AG04450 (cell line): ENCODE results near the gene LSM3. TPM values are rescaled to one million over a fixed set of nuclear protein-coding genes. Genes with fewer than 3 reads are reported as not detected.

Experiments used
- CTCF ChIA-PET: fragments of 300-600, 350-600 bp; formaldehyde crosslinking; extraction: SDS; loops from one replicate; lab custom pipeline; 2022; ENCODE audit warnings: antibody characterized with exemption, inconsistent platforms; lab: Charles Lee
- POLR2A ChIA-PET: fragments of 350-600 bp; formaldehyde crosslinking; extraction: SDS; loops from one replicate; lab custom pipeline; 2021; ENCODE audit warnings: antibody characterized with exemption, inconsistent platforms; lab: Yijun Ruan, JAX
- DNase-seq: peaks from one replicate; pipeline ENCODE4 v3.0.0-alpha.2; 2011; ENCODE audit warnings: low read depth, low spot score
- H3K27ac ChIP-seq: one replicate; pipeline ENCODE4 v1.5.1; 2012; ENCODE audit warnings: low read depth, low read length, control low read depth
- H3K27me3 ChIP-seq: one replicate; pipeline ENCODE4 v1.6.0; 2012; ENCODE audit warnings: low read length; ENCODE audit not compliant: control insufficient read depth, insufficient read depth
- H3K4me3 ChIP-seq: 2 replicates; pipeline ENCODE4 v1.5.1; 2011; ENCODE audit warnings: mild to moderate bottlenecking, low read depth, low read length, control low read depth
- H3K9me3 ChIP-seq: 2 replicates; pipeline ENCODE4 v1.5.1; 2012; ENCODE audit warnings: low read length; ENCODE audit not compliant: control insufficient read depth, insufficient read depth
- polyA plus RNA-seq: library from polyadenylated mRNA; depleted of rRNA; stranded (reverse); fragments of >200 nt; gene quantifications from 2 replicates; pipeline ENCODE4 v1.2.3, GENCODE V29; 2011; rRNA removed
- TF ChIP-seq, protein P1 (sequence below): IDR thresholded peaks from 2 replicates; pipeline ENCODE4 v1.5.1; 2011; ENCODE audit warnings: low read depth, low read length, control low read depth, inconsistent platforms

LSM3 gene
- polyA plus RNA-seq, 1 experiment = 11.9 TPM

GRCh38 chr3:14245822-14246221 lies 67.2 kb downstream of the LSM3 start:
- ChIA-PET POLR2A (interaction anchor here (0.9 to 1.4 kb wide), 4 partner anchors 10 to 36 kb away, joined by 3 to 8 read pairs (median 4); no protein-coding TSS in a partner anchor), CTCF (interaction anchor here (1.2 to 1.6 kb wide), 2 partner anchors 15 to 42 kb away, joined by 8 to 9 read pairs; no protein-coding TSS in a partner anchor)
- DNase-seq = no peak
- TF ChIP-seq, protein P1, sequence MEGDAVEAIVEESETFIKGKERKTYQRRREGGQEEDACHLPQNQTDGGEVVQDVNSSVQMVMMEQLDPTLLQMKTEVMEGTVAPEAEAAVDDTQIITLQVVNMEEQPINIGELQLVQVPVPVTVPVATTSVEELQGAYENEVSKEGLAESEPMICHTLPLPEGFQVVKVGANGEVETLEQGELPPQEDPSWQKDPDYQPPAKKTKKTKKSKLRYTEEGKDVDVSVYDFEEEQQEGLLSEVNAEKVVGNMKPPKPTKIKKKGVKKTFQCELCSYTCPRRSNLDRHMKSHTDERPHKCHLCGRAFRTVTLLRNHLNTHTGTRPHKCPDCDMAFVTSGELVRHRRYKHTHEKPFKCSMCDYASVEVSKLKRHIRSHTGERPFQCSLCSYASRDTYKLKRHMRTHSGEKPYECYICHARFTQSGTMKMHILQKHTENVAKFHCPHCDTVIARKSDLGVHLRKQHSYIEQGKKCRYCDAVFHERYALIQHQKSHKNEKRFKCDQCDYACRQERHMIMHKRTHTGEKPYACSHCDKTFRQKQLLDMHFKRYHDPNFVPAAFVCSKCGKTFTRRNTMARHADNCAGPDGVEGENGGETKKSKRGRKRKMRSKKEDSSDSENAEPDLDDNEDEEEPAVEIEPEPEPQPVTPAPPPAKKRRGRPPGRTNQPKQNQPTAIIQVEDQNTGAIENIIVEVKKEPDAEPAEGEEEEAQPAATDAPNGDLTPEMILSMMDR = no peak
- no peaks in the 10 kb centered on the region for H3K27me3 ChIP-seq
- H3K4me3 ChIP-seq = no peak overlapping the region
- peaks cover 11% of the 10 kb centered on the region for H3K9me3 ChIP-seq
- peak overlapping the region; percentile 21 for H3K27ac ChIP-seq

DNA sequence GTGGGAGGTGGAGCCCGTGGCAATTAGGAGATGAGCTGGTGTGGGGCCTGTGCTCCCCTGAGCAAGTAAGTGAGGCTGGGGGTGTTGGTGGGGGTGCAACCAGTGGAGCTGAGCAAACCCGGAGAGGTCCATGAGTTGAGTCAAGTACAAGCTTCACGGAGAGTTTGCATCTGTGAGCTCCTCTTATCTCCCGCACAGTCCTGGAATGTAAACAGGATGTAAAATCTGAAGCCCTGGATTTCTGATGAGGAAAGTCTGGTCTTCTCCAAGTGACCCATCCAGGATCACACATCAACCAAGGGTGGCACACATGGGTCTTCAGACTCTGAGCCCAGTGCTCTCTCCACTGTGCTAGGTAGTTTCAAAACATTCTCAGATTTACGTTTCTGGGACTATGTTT lies 67.8 kb downstream of the LSM3 start:
- TF ChIP-seq, protein P1 = no peak
- CTCF ChIA-PET = interaction anchor here (1.2 to 1.6 kb wide), 2 partner anchors 14 to 43 kb away, joined by 8 to 9 read pairs; no protein-coding TSS in a partner anchor
- POLR2A ChIA-PET = interaction anchor here (0.9 to 1.4 kb wide), 4 partner anchors 11 to 37 kb away, joined by 3 to 8 read pairs (median 4); no protein-coding TSS in a partner anchor
- no peak for DNase-seq
- Histone ChIP-seq H3K27ac (no peak overlapping the region), H3K27me3 (no peaks in the 10 kb centered on the region), H3K9me3 (peaks cover 7% of the 10 kb centered on the region; the same call in 1 of the 2 replicates), H3K4me3 (no peak overlapping the region)

DNA sequence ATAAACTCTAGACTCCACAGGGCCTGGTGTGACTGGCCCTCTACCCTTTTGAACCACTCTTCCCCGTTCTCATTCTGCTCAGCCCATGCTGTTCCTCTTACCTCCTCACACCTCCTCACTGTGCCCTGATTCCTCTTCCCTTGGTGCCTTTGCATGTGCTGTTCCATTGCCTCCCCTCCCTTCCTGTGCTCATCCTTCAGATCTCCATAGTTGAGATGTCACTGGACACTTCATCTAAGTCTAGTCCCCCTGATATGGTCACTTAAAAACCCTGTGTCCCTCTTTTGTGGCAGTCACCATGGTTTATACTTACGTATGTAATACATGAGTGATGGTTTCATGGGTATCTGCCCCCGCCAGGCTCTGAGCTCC lies 69.8 kb downstream of the LSM3 start:
- TF ChIP-seq, protein P1 = no peak
- peaks cover 7% of the 10 kb centered on the region; the same call in 1 of the 2 replicates for H3K9me3 ChIP-seq
- no peak overlapping the region for H3K27ac ChIP-seq
- no peaks in the 10 kb centered on the region for H3K27me3 ChIP-seq
- POLR2A ChIA-PET = no interaction called here
- H3K4me3 ChIP-seq = no peak overlapping the region
- CTCF ChIA-PET = no interaction called here
- DNase-seq = no peak

DNA sequence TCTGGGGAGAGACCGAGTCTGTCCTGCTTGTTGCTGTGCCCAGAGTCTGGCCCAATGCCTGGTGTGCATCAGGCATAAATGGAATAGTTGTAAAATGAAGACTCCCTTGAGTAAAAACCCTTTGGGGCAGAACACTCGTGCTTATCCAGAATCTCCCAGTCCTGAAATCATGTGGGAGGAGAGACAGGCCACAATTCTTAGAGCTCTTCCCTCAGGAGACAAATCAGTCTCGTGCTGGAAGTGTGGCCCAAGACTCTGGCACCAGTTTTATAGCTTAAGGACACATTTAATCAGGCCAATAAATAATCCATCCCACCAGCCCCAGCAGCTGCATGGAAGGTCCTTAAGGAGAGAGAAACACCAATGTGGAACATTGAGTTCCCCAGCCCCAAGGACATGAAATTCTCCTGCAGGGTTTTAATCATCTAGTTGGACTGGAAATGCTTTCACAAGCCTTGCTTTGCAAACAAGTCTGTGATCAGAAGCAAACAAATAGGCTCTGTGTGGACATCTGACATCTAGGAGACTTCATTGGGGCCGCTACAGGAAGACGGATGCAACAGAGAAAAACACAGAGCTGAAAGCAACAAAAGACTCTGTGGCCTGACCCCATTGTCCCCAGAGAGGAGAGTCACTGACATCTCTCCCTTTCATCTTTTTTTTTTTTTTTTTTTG lies 70.4 kb downstream of the LSM3 start:
- CTCF ChIA-PET = interaction anchor here (1.0 to 2.2 kb wide), 3 partner anchors 12 to 212 kb away, joined by 4 to 14 read pairs (median 11); no protein-coding TSS in a partner anchor
- TF ChIP-seq, protein P1 = no peak
- no peak for DNase-seq
- POLR2A ChIA-PET = no interaction called here
- peaks cover 7% of the 10 kb centered on the region; the same call in 1 of the 2 replicates for H3K9me3 ChIP-seq
- H3K27me3 ChIP-seq = no peaks in the 10 kb centered on the region
- H3K27ac ChIP-seq = no peak overlapping the region
- no peak overlapping the region for H3K4me3 ChIP-seq

Other genes with a start within 250 kb of the LSM3 start
- gene CHCHD4, start 53.9 kb upstream of the LSM3 start, polyA plus RNA-seq = 9.8 and 11.4 TPM in 2 replicates
- 111 and 117 TPM in 2 replicates for gene TMEM43, start 53.8 kb upstream of the LSM3 start, polyA plus RNA-seq
- gene XPC, start 216 bp upstream of the LSM3 start, polyA plus RNA-seq = 38.4 and 39.0 TPM in 2 replicates
- gene SLC6A6, start 223.8 kb downstream of the LSM3 start, polyA plus RNA-seq = 30.8 and 33.5 TPM in 2 replicates